ENCODE measurements around the gene CCDC116.

- TF ChIP-seq TARDBP (IDR thresholded peaks at IDR 0.05) = no peak
- TF ChIP-seq ZNF384 (IDR thresholded peaks at IDR 0.05) = no peak
- TF ChIP-seq SP1 (IDR thresholded peaks at IDR 0.05) = no peak
- TF ChIP-seq LEF1 (IDR thresholded peaks at IDR 0.05; ENCODE audit: borderline replicate concordance) = no peak
These were observed 6.8 kb downstream of the CCDC116 start for GRCh38 chr22:21639359-21639758.
